H1 (cell line): ENCODE measurements around the gene FAT1. TPM values are rescaled to one million over a fixed set of nuclear protein-coding genes. Genes with fewer than 3 reads are reported as not detected.

Source experiments
- CTCF ChIA-PET: fragments of 300-600 bp; sonication (Branson Sonifier 250); formaldehyde crosslinking; loops from one replicate; lab custom pipeline; 2021; ENCODE audit not compliant: partially characterized antibody; lab: Charles Lee
- POLR2A ChIA-PET: fragments of 300-600 bp; sonication (Branson Sonifier 250); formaldehyde crosslinking; loops from one replicate; lab custom pipeline; 2021; ENCODE audit warnings: inconsistent platforms; ENCODE audit not compliant: partially characterized antibody; lab: Charles Lee
- DNase-seq, 2 experiments: peaks; one replicate each; pipeline versions ENCODE4 v3.0.0 to v3.0.0-alpha.2; 2010 to 2022; ENCODE audit warnings: low spot score in 2 of 2, low read depth in 1 of 2, mixed read lengths in 1 of 2
- FAIRE-seq: peaks from 2 replicates; lab custom pipeline; 2011; peaks lifted over from hg19 to GRCh38; lab: Jason Lieb, UNC
- H2AFZ ChIP-seq: 2 replicates; pipeline ENCODE4 v1.8.1; 2012; ENCODE audit warnings: low read length, inconsistent platforms
- H2AK5ac ChIP-seq: 2 replicates; pipeline ENCODE4 v1.6.1; 2013; ENCODE audit warnings: low read depth, low read length
- H2BK120ac ChIP-seq: replicated peaks from 2 replicates; pipeline ENCODE3; 2013; ENCODE audit warnings: low read depth, low read length, inconsistent platforms
- H2BK12ac ChIP-seq: 2 replicates; pipeline ENCODE4 v1.6.1; 2013; ENCODE audit warnings: low read depth, low read length
- H2BK15ac ChIP-seq: 2 replicates; pipeline ENCODE4 v1.6.1; 2013; ENCODE audit warnings: low read length
- H2BK20ac ChIP-seq: 2 replicates; pipeline ENCODE4 v1.6.1; 2013; ENCODE audit warnings: low read length
- H2BK5ac ChIP-seq: 2 replicates; pipeline ENCODE4 v1.6.1; 2013; ENCODE audit warnings: low read depth, low read length
- H3K14ac ChIP-seq: 2 replicates; pipeline ENCODE4 v1.6.1; 2013; ENCODE audit warnings: inconsistent platforms; ENCODE audit not compliant: insufficient read length
- H3K18ac ChIP-seq: 2 replicates; pipeline ENCODE4 v1.6.1; 2013; ENCODE audit warnings: low read length; ENCODE audit errors: extremely low read depth
- H3K23ac ChIP-seq: 2 replicates; pipeline ENCODE4 v1.6.1; 2013; ENCODE audit warnings: inconsistent platforms; ENCODE audit not compliant: insufficient read length
- H3K23me2 ChIP-seq: 2 replicates; pipeline ENCODE4 v1.6.1; 2013; ENCODE audit warnings: low read depth, low read length
- H3K27ac ChIP-seq: 2 replicates; pipeline ENCODE4 v1.6.1; 2011; ENCODE audit warnings: low read depth, low read length, inconsistent platforms
- H3K27me3 ChIP-seq, 4 experiments: replicated peaks in 1 of 4; 1 replicate in 1 of 4; 2 replicates in 3 of 4; pipeline versions ENCODE4 v1.6.1 to v1.8.1; 2011 to 2013; ENCODE audit warnings: low read length in 3 of 4, mild to moderate bottlenecking in 3 of 4, inconsistent platforms in 2 of 4, mixed read lengths in 2 of 4, moderate library complexity in 1 of 4; ENCODE audit not compliant: control insufficient read depth in 3 of 4, insufficient read depth in 3 of 4; ENCODE audit errors: extremely low read depth in 1 of 4
- H3K36me3 ChIP-seq, 4 experiments: 2 replicates each; pipeline versions ENCODE4 v1.6.1 to v1.8.1; 2011 to 2013; ENCODE audit warnings: mild to moderate bottlenecking in 4 of 4, low read length in 3 of 4, moderate library complexity in 2 of 4, control low read depth in 1 of 4, inconsistent platforms in 1 of 4; ENCODE audit not compliant: insufficient read depth in 4 of 4, control insufficient read depth in 2 of 4
- H3K4ac ChIP-seq: replicated peaks from 2 replicates; pipeline ENCODE3; 2013; ENCODE audit warnings: low read length, low read depth, mixed read lengths, inconsistent platforms; ENCODE audit not compliant: insufficient read length
- H3K4me1 ChIP-seq, 4 experiments: replicated peaks in 1 of 4; 1 replicate in 1 of 4; 2 replicates in 3 of 4; pipeline versions ENCODE4 v1.6.1 to v1.8.1; 2011 to 2013; ENCODE audit warnings: low read length in 3 of 4, inconsistent platforms in 2 of 4, mixed read lengths in 1 of 4; ENCODE audit not compliant: insufficient read depth in 4 of 4, control insufficient read depth in 3 of 4
- H3K4me2 ChIP-seq, 2 experiments: 2 replicates each; pipeline versions ENCODE4 v1.6.1 to v1.8.1; 2011 to 2013; ENCODE audit warnings: low read depth in 2 of 2, low read length in 2 of 2, control low read depth in 1 of 2, inconsistent platforms in 1 of 2, mild to moderate bottlenecking in 1 of 2; ENCODE audit not compliant: insufficient read depth in 1 of 2
- H3K4me3 ChIP-seq, 4 experiments: fragments of 200-600, 300-600 bp in 1 of 4; sonication (generic), shearing (Covaris generic), sonication (Bioruptor Twin) in 1 of 4; 2 replicates each; pipeline versions ENCODE4 v1.5.1 to v1.8.1; 2011 to 2016; ENCODE audit warnings: low read length in 4 of 4, low read depth in 3 of 4, control low read depth in 2 of 4, inconsistent platforms in 2 of 4, mild to moderate bottlenecking in 2 of 4, mixed read lengths in 1 of 4, moderate library complexity in 1 of 4; ENCODE audit not compliant: insufficient read depth in 2 of 4; ENCODE audit errors: extremely low read depth in 1 of 4
- H3K56ac ChIP-seq: replicated peaks from 2 replicates; pipeline ENCODE3; 2013; ENCODE audit warnings: low read depth, mild to moderate bottlenecking, mixed read lengths, low read length, inconsistent platforms; ENCODE audit not compliant: insufficient read length
- H3K79me1 ChIP-seq: 2 replicates; pipeline ENCODE4 v1.6.1; 2013; ENCODE audit warnings: low read depth, low read length, control low read depth
- H3K79me2 ChIP-seq, 2 experiments: 2 replicates each; pipeline versions ENCODE4 v1.6.1 to v1.8.1; 2012 to 2013; ENCODE audit warnings: low read length in 2 of 2, mild to moderate bottlenecking in 2 of 2, inconsistent platforms in 1 of 2; ENCODE audit not compliant: insufficient read depth in 2 of 2, control insufficient read depth in 1 of 2
- H3K9ac ChIP-seq, 4 experiments: replicated peaks in 1 of 4; 1 replicate in 1 of 4; 2 replicates in 3 of 4; pipeline versions ENCODE4 v1.6.1 to v1.8.1; 2011 to 2013; ENCODE audit warnings: low read depth in 3 of 4, low read length in 3 of 4, control low read depth in 2 of 4, mild to moderate bottlenecking in 2 of 4, moderate library complexity in 2 of 4, inconsistent platforms in 1 of 4; ENCODE audit errors: extremely low read depth in 1 of 4
- H3K9me3 ChIP-seq, 2 experiments: 2 replicates each; pipeline versions ENCODE4 v1.6.1 to v1.8.1; 2012 to 2013; ENCODE audit warnings: mild to moderate bottlenecking in 2 of 2, moderate library complexity in 2 of 2, control low read depth in 1 of 2, inconsistent platforms in 1 of 2, low read depth in 1 of 2, low read length in 1 of 2, mixed read lengths in 1 of 2; ENCODE audit not compliant: insufficient read depth in 2 of 2
- H4K20me1 ChIP-seq, 2 experiments: replicated peaks in 1 of 2; 2 replicates each; pipeline versions ENCODE3 to v1.8.1; 2011 to 2013; ENCODE audit warnings: inconsistent platforms in 2 of 2, low read length in 2 of 2, mild to moderate bottlenecking in 1 of 2; ENCODE audit not compliant: insufficient read depth in 2 of 2, control insufficient read depth in 1 of 2
- H4K5ac ChIP-seq: 2 replicates; pipeline ENCODE4 v1.6.1; 2013; ENCODE audit warnings: low read length, low read depth, mixed read lengths, inconsistent platforms; ENCODE audit not compliant: insufficient read length
- H4K8ac ChIP-seq: 2 replicates; pipeline ENCODE4 v1.8.0; 2013; ENCODE audit warnings: mild to moderate bottlenecking, moderate library complexity, low read length, inconsistent platforms; ENCODE audit not compliant: insufficient read depth; ENCODE audit errors: extremely low read depth
- H4K91ac ChIP-seq: replicated peaks from 2 replicates; pipeline ENCODE3; 2013; ENCODE audit warnings: low read length, mixed read lengths, inconsistent platforms; ENCODE audit not compliant: insufficient read length
- EGR1 ChIP-seq: IDR thresholded peaks from 2 replicates; pipeline ENCODE4 v1.6.1; 2011; ENCODE audit warnings: low read depth, low read length, borderline replicate concordance
- JUN ChIP-seq: IDR thresholded peaks from 2 replicates; pipeline ENCODE4 v1.6.1; 2011; ENCODE audit warnings: low read depth, mild to moderate bottlenecking, improper control_type of control experiment, low read length
- SP4 ChIP-seq: IDR thresholded peaks from 2 replicates; pipeline ENCODE4 v1.6.1; 2012; ENCODE audit warnings: low read length, inconsistent platforms
- WGBS, 2 experiments: shearing (Covaris generic) in 1 of 2; methylation state at CpG; one replicate each; pipeline versions ENCODE4 v1.1.6 to v1.1.7; 2013 to 2015; ENCODE audit warnings: low lambda C conversion rate in 2 of 2, mixed read lengths in 2 of 2, inconsistent platforms in 1 of 2, low coverage in 1 of 2, missing lambda C conversion rate in 1 of 2; ENCODE audit not compliant: insufficient replicate concordance in 2 of 2, insufficient coverage in 1 of 2, insufficient read length in 1 of 2; ENCODE audit errors: extremely low coverage in 1 of 2, missing lambda C conversion rate in 1 of 2; 5-methylcytosine and 5-hydroxymethylcytosine counted together
- polyA plus RNA-seq, 7 experiments: library from polyadenylated mRNA; depleted of rRNA in 3 of 7; stranded (reverse) in 5 of 7; unstranded in 2 of 7; fragments of >200 nt in 5 of 7; fragments of 200-250 nt in 2 of 7; gene quantifications; 1 replicate in 5 of 7; 2 replicates in 1 of 7; 4 replicates in 1 of 7; pipeline versions ENCODE4 v1.2.1 to v1.2.3, GENCODE V29; 2011 to 2013; ENCODE audit warnings: missing spikeins in 2 of 7, mixed read lengths in 2 of 7
- total RNA-seq: library from RNA; stranded (reverse); fragmentation: NEBNext Ultra II Directional; extraction: Animal tissue kit (Norgen Biotek cat#: 25700); gene quantifications from 2 replicates; pipeline ENCODE4 v1.2.1, GENCODE V29; 2021

FAT1 gene
- total and polyA plus RNA-seq, 2 of the 8 experiments (the other 6 are each of a cell fraction or from before 2014, with no cell fraction given), result 94.4 to 137 TPM

GRCh38 chr4:186653969-186654368 lies 69.7 kb downstream of the FAT1 start:
- H2BK20ac ChIP-seq, result no peak overlapping the region
- no peak overlapping the region for H4K91ac ChIP-seq
- H3K27ac ChIP-seq, result no peak overlapping the region
- no peak overlapping the region for H4K8ac ChIP-seq
- no peak overlapping the region for H3K23ac ChIP-seq
- no peak for DNase-seq
- H3K9ac ChIP-seq, result no peak overlapping the region
- no peak overlapping the region for H2AFZ ChIP-seq
- WGBS, 2 experiments, result 72% methylated on average over 3 of the region's 3 CpGs; no CpG with 5 or more reads in 1 of the 2 experiments
- H3K14ac ChIP-seq, result no peak overlapping the region
- no peak overlapping the region for H3K18ac ChIP-seq
- H2AK5ac ChIP-seq, result no peak overlapping the region
- peaks cover 0 to 4% of the 10 kb centered on the region in 2 experiments for H4K20me1 ChIP-seq
- no peak overlapping the region for H2BK12ac ChIP-seq
- peaks cover under 1% of the 10 kb centered on the region; the same call in 1 of the 2 replicates for H3K79me1 ChIP-seq
- no peak overlapping the region for H3K56ac ChIP-seq
- no peak overlapping the region for H2BK5ac ChIP-seq
- H3K79me2 ChIP-seq, result peaks cover 0 to 51% of the 10 kb centered on the region in 2 experiments; a peak in 2 of 4 replicates
- H2BK15ac ChIP-seq, result no peak overlapping the region
- H3K4ac ChIP-seq, result no peak overlapping the region
- 0 out of 4 replicates have a peak overlapping the region, but pooled peaks of 1 of the 2 experiments have one; percentile 2 for H3K4me2 ChIP-seq
- H2BK120ac ChIP-seq, result no peak overlapping the region
- H3K27me3 ChIP-seq, result no peaks in the 10 kb centered on the region
- ChIA-PET CTCF (interaction anchor here (0.9 to 1.2 kb wide), 2 partner anchors 16 to 24 kb away, joined by 3 to 4 read pairs; no protein-coding TSS in a partner anchor), POLR2A (interaction anchor here (0.7 to 1.6 kb wide), 5 partner anchors 10 to 70 kb away, joined by 3 to 4 read pairs (median 4); partner anchors contain the start of gene FAT1)
- H4K5ac ChIP-seq, result no peak overlapping the region
- H3K23me2 ChIP-seq, result no peaks in the 10 kb centered on the region
- TF ChIP-seq JUN (no peak), SP4 (no peak), EGR1 (no peak)
- TF ChIP-seq, all 59 proteins: peak for 0
- Histone ChIP-seq H3K4me3 (no peak overlapping the region), H3K36me3 (peaks cover 0 to 14% (median 0%) of the 10 kb centered on the region in 4 experiments; a peak in 3 of 8 replicates), H3K4me1 (peaks cover 0 to 20% (median 14%) of the 10 kb centered on the region in 4 experiments; a peak in 4 of 7 replicates), H3K9me3 (no peaks in the 10 kb centered on the region)
- FAIRE-seq, result no peak
